Measurements from ENCODE around the gene COL16A1. TPM values are rescaled to one million over a fixed set of nuclear protein-coding genes. Genes with fewer than 3 reads are reported as not detected.

Gene COL16A1
- polyA plus RNA-seq, 1 of the 3 experiments (the other 2 are of a cell fraction) = 10.4 TPM

DNA sequence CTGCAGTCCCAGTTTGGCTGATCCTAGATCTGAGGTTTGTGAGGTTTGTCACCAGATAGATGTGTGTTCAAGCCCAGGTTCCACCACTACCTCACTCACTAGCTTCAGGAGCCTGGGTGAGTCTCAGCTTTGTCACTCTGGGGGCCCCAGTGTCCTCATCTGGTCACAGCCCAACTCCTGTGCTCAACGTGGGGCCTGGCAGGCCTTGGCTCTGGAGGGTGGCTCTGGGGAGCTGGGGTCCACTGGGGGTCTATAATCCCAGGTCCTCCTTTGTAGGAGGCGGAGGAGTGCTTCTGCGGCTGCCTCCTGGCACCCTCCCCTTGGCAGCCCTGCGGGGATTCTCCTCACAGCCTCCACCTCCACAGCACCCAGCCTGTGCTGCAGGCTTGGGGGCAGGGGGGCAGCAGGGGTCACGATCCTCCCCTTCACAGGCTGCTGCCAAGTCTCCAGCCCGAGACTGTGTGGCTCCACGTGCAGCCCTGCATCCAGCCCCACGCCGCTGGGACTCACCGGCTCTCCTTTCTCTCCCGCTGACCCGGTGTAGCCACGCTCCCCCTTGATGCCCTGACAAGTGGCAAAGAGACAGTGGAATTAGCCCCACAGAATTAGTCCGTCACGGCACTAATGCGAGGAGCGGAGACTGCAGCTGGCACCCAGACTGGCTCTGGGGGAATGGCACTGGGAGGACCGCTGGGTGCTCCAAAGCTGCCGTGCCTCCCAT lies 36.6 kb downstream of the COL16A1 start:
- H3K79me2 ChIP-seq (ENCODE audit: insufficient read depth) = no peaks in the 10 kb centered on the region
- no peak overlapping the region for H3K9ac ChIP-seq
- ChIA-PET CTCF (interaction anchor here (0.8 to 8.6 kb wide), 15 partner anchors 12 to 122 kb away, joined by 3 to 134 read pairs (median 6); partner anchors contain the start of gene ADGRB2), POLR2A (interaction anchor here (0.8 kb wide), 1 partner anchor 123 kb away, joined by 3 read pairs; no protein-coding TSS in a partner anchor)
- H3K27ac ChIP-seq (ENCODE audit: low read depth in 2 of 2, low read length in 1 of 2) = no peak overlapping the region
- H3K36me3 ChIP-seq (replicated peaks in 1 of 2; ENCODE audit: control insufficient read depth in 1 of 2, insufficient read depth in 2 of 2, low read length in 1 of 2) = no peaks in the 10 kb centered on the region
- 89% methylated on average over 11 of the region's 19 CpGs for WGBS (ENCODE audit: low lambda C conversion rate)
- no peaks in the 10 kb centered on the region for H3K9me3 ChIP-seq
- no peak overlapping the region for H3K4me2 ChIP-seq
- no peaks in the 10 kb centered on the region for H4K20me1 ChIP-seq (ENCODE audit: insufficient read depth)
- H3K9me2 ChIP-seq = no peaks in the 10 kb centered on the region
- peaks cover 18 to 34% of the 10 kb centered on the region in 2 experiments for H3K4me1 ChIP-seq (ENCODE audit: control insufficient read depth in 1 of 2, insufficient read depth in 2 of 2, low read depth in 1 of 2, low read length in 1 of 2)
- TF ChIP-seq POLR2AphosphoS5 (IDR thresholded peaks at IDR 0.05; ENCODE audit: low read depth, low read length) (no peak), RFX5 (IDR thresholded peaks at IDR 0.05; ENCODE audit: low read length) (no peak), RCOR1 (IDR thresholded peaks at IDR 0.05; ENCODE audit: low read length) (no peak), SIN3A (IDR thresholded peaks at IDR 0.05; ENCODE audit: borderline replicate concordance, low read depth, low read length) (no peak), TEAD4 (IDR thresholded peaks at IDR 0.05; ENCODE audit: borderline replicate concordance, insufficient read depth) (no peak), MEF2A (IDR thresholded peaks at IDR 0.05; ENCODE audit: borderline replicate concordance, low read depth) (no peak), SMC3 (IDR thresholded peaks at IDR 0.05; ENCODE audit: low read depth, low read length) (no peak), NFIC (IDR thresholded peaks at IDR 0.05; ENCODE audit: borderline replicate concordance) (no peak), USF1 (IDR thresholded peaks at IDR 0.05; ENCODE audit: borderline replicate concordance, low read depth) (no peak)
- TF ChIP-seq, protein P1, sequence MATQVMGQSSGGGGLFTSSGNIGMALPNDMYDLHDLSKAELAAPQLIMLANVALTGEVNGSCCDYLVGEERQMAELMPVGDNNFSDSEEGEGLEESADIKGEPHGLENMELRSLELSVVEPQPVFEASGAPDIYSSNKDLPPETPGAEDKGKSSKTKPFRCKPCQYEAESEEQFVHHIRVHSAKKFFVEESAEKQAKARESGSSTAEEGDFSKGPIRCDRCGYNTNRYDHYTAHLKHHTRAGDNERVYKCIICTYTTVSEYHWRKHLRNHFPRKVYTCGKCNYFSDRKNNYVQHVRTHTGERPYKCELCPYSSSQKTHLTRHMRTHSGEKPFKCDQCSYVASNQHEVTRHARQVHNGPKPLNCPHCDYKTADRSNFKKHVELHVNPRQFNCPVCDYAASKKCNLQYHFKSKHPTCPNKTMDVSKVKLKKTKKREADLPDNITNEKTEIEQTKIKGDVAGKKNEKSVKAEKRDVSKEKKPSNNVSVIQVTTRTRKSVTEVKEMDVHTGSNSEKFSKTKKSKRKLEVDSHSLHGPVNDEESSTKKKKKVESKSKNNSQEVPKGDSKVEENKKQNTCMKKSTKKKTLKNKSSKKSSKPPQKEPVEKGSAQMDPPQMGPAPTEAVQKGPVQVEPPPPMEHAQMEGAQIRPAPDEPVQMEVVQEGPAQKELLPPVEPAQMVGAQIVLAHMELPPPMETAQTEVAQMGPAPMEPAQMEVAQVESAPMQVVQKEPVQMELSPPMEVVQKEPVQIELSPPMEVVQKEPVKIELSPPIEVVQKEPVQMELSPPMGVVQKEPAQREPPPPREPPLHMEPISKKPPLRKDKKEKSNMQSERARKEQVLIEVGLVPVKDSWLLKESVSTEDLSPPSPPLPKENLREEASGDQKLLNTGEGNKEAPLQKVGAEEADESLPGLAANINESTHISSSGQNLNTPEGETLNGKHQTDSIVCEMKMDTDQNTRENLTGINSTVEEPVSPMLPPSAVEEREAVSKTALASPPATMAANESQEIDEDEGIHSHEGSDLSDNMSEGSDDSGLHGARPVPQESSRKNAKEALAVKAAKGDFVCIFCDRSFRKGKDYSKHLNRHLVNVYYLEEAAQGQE (IDR thresholded peaks at IDR 0.05; ENCODE audit: low read depth, low read length) = no peak
- DNase-seq = no peak
- no peaks in the 10 kb centered on the region for H3F3A ChIP-seq (replicated peaks; ENCODE audit: insufficient read depth)
- H3K4me3 ChIP-seq (ENCODE audit: low read depth in 2 of 2, low read length in 1 of 2) = no peak overlapping the region
- H3K27me3 ChIP-seq (ENCODE audit: insufficient read depth) = no peaks in the 10 kb centered on the region
- no peak overlapping the region for H2AFZ ChIP-seq (ENCODE audit: low read depth)

GRCh38 chr1:31666263-31666963 lies 37.4 kb downstream of the COL16A1 start:
- no peaks in the 10 kb centered on the region for H3K9me3 ChIP-seq
- no peaks in the 10 kb centered on the region for H3K27me3 ChIP-seq (ENCODE audit: insufficient read depth)
- no peaks in the 10 kb centered on the region for H3K79me2 ChIP-seq (ENCODE audit: insufficient read depth)
- no peak for TF ChIP-seq JUND (IDR thresholded peaks at IDR 0.05)
- no peak for TF ChIP-seq RXRA (IDR thresholded peaks at IDR 0.05; ENCODE audit: borderline replicate concordance, low read depth)
- no peak for TF ChIP-seq TCF12 (IDR thresholded peaks at IDR 0.05)
- TF ChIP-seq SMC3 (IDR thresholded peaks at IDR 0.05; ENCODE audit: low read depth, low read length) = no peak
- TF ChIP-seq USF2 (IDR thresholded peaks at IDR 0.05; ENCODE audit: borderline replicate concordance, low read depth, low read length) = no peak
- TF ChIP-seq NRF1 (IDR thresholded peaks at IDR 0.05; ENCODE audit: low read depth, low read length) = no peak
- no peak for TF ChIP-seq SIN3A (IDR thresholded peaks at IDR 0.05; ENCODE audit: borderline replicate concordance, low read depth, low read length)
- TF ChIP-seq, protein P2, sequence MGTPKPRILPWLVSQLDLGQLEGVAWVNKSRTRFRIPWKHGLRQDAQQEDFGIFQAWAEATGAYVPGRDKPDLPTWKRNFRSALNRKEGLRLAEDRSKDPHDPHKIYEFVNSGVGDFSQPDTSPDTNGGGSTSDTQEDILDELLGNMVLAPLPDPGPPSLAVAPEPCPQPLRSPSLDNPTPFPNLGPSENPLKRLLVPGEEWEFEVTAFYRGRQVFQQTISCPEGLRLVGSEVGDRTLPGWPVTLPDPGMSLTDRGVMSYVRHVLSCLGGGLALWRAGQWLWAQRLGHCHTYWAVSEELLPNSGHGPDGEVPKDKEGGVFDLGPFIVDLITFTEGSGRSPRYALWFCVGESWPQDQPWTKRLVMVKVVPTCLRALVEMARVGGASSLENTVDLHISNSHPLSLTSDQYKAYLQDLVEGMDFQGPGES (IDR thresholded peaks at IDR 0.05; ENCODE audit: low read depth, low read length) = no peak
- TF ChIP-seq RFX5 (IDR thresholded peaks at IDR 0.05; ENCODE audit: low read length) = no peak
- no peak for TF ChIP-seq YY1 (IDR thresholded peaks at IDR 0.05; ENCODE audit: low read depth)
- no peaks in the 10 kb centered on the region for H3K9me2 ChIP-seq
- no peak overlapping the region for H3K9ac ChIP-seq
- no peak overlapping the region for H3K4me3 ChIP-seq (ENCODE audit: low read depth in 2 of 2, low read length in 1 of 2)
- no peak for DNase-seq
- no peak overlapping the region for H3K27ac ChIP-seq (ENCODE audit: low read depth in 2 of 2, low read length in 1 of 2)
- ChIA-PET POLR2A (interaction anchor here (0.8 kb wide), 1 partner anchor 124 kb away, joined by 3 read pairs; no protein-coding TSS in a partner anchor), CTCF (interaction anchor here (0.9 to 8.6 kb wide), 15 partner anchors 13 to 298 kb away, joined by 3 to 134 read pairs (median 6); partner anchors contain the start of gene ADGRB2)
- WGBS (ENCODE audit: low lambda C conversion rate) = 78% methylated on average over 10 of the region's 10 CpGs
- no peaks in the 10 kb centered on the region for H4K20me1 ChIP-seq (ENCODE audit: insufficient read depth)
- H3K36me3 ChIP-seq (replicated peaks in 1 of 2; ENCODE audit: control insufficient read depth in 1 of 2, insufficient read depth in 2 of 2, low read length in 1 of 2) = no peaks in the 10 kb centered on the region
- H3K4me1 ChIP-seq (ENCODE audit: control insufficient read depth in 1 of 2, insufficient read depth in 2 of 2, low read depth in 1 of 2, low read length in 1 of 2) = peaks cover 18 to 34% of the 10 kb centered on the region in 2 experiments
- no peak overlapping the region for H3K4me2 ChIP-seq
- no peak overlapping the region for H2AFZ ChIP-seq (ENCODE audit: low read depth)
- H3F3A ChIP-seq (replicated peaks; ENCODE audit: insufficient read depth) = no peaks in the 10 kb centered on the region

All from SK-N-SH (cell line).